T follicular helper cell (primary cell): Measurements from ENCODE around the gene SSPN.

ENCODE experiments used
- DNase-seq: peaks from one replicate; pipeline ENCODE4 v3.0.0-alpha.2; 2020; ENCODE audit warnings: low read depth

SSPN gene

DNA sequence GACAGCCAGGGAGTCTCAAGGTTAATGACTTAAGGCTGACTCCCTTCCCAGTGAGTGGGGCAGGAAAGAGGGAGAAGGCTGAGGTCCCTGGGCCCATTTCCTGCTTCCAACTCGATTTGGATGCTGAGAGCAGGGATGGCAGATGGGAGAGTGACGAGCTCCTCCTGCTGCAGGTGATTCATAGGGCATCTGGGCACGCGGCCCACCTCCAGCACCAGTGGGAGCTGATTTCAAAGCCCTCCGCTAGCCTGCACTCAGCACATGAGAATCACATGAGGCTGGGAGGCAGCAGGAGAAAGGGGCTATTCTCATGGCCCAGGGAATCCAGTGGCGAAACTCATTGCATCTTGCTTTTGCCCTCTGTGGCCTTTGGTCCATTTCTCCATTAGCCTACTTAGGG is 90.8 kb downstream of the SSPN start:
- no peak for DNase-seq

DNA sequence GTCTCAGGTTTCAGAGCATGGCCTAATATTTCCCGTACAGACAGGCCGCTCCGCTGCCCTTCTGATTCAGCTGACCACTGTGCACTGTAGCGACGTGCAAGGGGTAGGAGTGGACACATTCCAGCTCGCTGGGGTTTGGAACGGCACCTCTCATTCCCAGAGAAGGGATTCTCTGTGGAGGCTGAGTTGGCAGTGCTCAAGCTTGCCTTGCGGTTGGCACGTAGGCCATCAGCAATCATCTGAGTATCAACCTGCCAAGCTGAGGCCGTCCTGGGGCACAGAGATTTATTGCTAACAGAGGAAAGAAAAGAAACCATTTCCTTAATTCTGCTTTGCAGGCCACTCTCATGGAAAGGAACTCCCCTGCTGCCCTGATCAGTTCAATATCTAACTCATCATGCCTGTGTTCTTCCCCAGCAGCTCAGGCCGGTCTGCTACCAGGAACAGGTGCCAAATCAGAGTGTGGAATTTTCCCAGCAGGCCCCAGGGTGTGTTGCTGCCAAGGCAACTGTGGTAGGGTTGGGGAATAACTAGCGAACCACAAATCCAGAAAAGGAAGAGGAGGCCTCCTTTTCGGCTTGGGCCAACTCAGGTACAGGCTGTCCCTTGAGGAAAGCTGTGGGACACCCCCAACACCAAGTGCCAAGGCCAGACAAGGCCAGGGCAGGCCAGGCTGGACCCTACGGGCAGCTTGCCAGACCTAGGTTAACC is 92.5 kb downstream of the SSPN start:
- DNase-seq = no peak

DNA sequence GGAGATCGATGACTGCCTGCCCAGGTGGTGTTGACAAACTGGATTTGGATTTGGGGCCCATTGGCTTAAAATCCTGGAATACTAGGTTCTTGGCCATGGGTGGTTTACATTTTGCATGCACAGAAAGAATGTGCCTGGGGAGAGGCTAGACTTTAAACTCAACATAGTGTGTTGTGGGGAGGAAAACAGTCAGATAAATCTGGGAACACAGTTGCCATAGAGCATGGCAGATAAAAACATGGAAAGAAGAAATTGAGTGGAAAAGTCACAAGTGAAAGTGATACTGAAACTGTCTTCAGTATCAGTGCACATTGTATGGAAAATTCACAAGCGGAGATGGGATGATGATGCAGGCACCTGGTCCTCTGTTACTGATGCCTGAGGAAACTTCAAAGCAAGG is 95.2 kb downstream of the SSPN start:
- DNase-seq = no peak

DNA sequence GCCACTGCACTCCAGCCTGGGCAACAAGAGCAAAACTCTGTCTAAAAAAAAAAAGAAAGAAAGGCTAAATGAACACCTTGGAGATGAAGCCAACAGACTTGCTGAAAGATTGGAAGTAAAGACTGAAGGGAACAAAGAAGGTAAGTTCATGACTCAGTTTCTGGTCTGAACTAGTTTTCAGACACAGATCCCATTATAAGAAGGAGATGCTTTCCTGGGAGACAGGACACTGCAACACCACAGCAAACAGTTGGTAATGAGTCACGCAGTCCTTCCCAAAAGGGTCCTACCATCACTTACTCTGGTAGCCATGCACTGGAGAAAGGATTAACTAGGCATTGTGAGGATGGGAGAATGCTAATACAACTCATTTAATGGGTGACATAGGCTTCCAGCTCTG is 97.2 kb downstream of the SSPN start:
- DNase-seq = no peak

DNA sequence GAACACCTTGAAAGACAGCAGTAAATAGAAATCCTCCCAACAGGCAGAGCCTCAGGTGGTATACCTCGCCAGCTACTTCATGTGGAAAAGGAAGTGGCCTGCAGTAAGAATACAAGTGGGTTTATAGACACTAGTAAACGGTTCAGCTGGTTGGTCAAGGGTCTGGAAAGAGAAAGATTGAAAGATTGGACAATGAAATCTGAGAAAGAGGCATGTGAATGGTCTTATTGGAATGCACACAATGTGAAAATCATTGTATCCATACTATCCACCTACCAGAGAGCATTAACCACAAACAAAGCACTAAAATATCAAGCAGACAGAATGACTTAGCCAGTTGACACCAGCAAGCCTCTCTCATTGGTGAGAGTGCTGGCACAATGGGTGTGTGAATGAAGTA is 98.2 kb downstream of the SSPN start:
- DNase-seq = no peak

DNA sequence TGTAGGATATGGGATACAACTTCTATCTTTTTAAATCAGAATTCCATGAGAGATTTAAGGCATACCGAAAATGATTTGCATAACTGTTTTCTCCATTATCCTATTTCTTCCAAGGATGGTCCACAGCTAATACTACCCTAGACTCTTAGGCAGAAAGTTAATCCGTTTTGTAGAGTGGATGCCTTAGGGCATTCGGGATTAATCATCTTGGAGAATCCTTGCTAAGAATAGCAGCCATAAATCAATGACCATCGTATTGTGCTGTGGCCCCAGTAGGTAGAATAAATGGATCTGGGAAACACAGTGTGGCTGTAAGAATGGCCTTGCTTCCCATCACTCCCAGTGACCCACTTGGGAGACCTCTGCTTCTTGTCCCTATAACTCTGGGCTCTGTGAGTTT is 99.6 kb downstream of the SSPN start:
- DNase-seq = no peak

DNA sequence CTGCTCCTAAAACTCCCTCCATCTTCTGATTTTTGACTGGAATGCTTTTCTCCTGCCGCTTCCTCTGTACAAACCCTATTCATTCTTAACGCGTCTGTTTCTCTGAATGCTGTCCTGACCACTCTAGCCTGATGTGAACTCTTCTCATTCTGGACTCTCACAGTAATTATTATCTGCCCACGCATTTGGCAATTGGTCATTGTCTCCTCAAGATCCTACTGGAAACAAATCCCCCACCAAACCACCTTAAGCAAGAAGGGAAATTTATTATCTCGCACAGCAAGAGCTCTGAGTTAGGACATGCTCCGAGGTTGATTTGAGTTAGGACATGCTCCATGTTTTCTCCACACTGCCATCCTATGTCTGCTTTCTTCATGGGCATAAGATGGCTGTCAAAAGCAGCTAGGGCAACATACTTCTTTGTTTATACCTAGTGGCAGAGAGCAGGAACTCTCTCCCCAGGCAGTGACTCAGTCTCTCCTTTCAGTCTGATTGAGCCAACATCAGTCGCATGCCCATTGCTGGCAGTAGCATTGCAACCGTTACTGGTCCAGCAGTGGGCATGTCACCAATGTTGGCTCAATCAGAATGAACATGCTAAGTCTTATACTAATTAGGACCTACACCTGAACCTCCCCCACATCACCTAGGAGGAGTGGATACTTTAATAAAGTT is 102.2 kb downstream of the SSPN start:
- no peak for DNase-seq

DNA sequence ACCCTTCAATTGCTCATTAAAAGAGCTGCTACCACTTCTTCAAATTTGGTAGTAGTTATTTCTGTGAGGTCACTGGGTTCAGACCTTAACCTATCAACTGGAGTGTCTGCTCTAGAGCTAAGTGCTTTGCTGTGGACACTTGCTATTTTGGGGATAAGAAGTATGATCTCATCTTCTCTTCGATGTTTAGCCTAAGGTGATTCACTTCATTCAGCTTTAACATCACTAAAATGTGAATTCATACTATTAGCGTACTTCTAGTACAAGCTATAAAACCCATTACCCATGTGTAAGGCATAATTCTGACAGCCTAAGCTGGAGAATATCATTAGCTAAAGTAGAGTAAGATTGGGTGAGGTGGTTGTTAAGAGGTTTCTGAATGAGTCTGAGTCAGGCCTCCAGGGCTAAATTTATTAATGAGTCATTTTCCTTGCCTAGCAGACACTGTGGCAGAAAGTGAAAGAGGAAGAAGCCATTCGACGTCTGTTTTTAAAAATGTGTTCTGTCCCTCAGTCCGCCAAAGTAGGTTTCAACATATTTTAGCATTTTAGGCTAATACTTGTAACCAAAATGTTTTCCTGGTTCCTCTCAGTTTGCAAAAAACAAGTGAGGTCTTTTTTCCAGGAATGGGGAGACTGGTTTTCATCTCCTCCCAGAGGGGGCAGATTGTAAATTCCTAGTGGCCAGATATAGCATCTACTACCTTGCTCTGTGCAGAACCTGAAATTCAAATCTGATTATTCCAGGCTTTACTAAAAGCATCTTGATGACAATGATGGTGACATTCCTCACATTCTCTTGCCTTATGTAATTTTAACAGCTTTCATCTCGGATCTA is 103.6 kb downstream of the SSPN start:
- no peak for DNase-seq

DNA sequence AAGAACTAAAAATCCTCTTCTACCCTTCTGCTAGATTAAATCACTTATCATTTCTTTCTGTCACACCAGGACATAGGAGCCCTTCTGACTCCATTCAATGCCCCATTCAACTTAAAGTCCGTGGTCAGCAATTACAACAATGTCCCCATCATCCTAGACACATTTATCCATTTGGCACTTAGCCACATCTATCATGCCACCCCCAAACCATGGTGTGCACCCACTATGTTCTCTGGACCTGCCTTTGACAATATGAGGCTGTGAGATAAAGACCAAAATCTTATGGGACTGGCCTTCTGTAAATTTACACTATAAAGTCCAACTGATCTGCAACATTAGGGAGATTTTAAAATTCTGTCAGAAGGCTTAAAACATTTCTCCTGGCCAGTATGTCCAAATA is 104.4 kb downstream of the SSPN start:
- no peak for DNase-seq
